Fibroblast of mammary gland (primary cell): ENCODE results near the gene MAGI1.
A peak's percentile ranks its signal among the peaks of the same experiment; 100 is the strongest.

ENCODE experiments used
- DNase-seq: peaks from one replicate; pipeline ENCODE4 v3.0.0-alpha.2; 2010; ENCODE audit warnings: low read depth
- H3K4me3 ChIP-seq: 2 replicates; pipeline ENCODE4 v1.5.1; 2011; ENCODE audit warnings: low read depth, mild to moderate bottlenecking, low read length, moderate library complexity; ENCODE audit not compliant: control insufficient read depth
- TF ChIP-seq, protein P1 (sequence below): conservative IDR thresholded peaks from 2 replicates; pipeline ENCODE4 v1.5.1; 2011; ENCODE audit warnings: low read depth, low read length, inconsistent platforms; ENCODE audit not compliant: control insufficient read depth, insufficient read depth

Gene MAGI1

GRCh38 chr3:65935724-65936123 is 103.0 kb downstream of the MAGI1 start:
- TF ChIP-seq, protein P1, sequence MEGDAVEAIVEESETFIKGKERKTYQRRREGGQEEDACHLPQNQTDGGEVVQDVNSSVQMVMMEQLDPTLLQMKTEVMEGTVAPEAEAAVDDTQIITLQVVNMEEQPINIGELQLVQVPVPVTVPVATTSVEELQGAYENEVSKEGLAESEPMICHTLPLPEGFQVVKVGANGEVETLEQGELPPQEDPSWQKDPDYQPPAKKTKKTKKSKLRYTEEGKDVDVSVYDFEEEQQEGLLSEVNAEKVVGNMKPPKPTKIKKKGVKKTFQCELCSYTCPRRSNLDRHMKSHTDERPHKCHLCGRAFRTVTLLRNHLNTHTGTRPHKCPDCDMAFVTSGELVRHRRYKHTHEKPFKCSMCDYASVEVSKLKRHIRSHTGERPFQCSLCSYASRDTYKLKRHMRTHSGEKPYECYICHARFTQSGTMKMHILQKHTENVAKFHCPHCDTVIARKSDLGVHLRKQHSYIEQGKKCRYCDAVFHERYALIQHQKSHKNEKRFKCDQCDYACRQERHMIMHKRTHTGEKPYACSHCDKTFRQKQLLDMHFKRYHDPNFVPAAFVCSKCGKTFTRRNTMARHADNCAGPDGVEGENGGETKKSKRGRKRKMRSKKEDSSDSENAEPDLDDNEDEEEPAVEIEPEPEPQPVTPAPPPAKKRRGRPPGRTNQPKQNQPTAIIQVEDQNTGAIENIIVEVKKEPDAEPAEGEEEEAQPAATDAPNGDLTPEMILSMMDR, result no peak
- no peak for DNase-seq
- H3K4me3 ChIP-seq, result no peak overlapping the region

- H3K4me3 ChIP-seq, result no peak overlapping the region
- TF ChIP-seq, protein P1, result no peak
- DNase-seq, result no peak
These were observed 108.1 kb downstream of the MAGI1 start for GRCh38 chr3:65930648-65931047.

DNA sequence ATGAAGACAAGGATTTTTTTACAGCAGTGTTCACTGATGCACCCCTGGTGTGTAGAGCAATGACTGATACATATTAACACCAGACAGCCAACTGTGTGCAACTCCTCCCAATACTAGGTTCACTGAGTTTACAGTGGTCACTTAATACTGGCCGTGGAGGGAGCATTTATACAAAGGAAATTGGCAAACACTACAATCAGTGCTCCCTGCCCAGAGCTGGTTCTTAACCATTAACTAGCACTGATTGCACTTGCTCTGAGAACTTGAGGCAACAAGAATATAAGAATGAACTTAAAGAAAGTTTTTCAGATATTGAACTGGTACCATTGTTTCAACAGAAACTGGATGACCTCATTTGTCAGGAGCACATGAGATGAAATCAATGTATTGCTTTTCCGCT is 110.6 kb downstream of the MAGI1 start:
- no peak for DNase-seq
- TF ChIP-seq, protein P1, result no peak
- H3K4me3 ChIP-seq, result no peak overlapping the region

DNA sequence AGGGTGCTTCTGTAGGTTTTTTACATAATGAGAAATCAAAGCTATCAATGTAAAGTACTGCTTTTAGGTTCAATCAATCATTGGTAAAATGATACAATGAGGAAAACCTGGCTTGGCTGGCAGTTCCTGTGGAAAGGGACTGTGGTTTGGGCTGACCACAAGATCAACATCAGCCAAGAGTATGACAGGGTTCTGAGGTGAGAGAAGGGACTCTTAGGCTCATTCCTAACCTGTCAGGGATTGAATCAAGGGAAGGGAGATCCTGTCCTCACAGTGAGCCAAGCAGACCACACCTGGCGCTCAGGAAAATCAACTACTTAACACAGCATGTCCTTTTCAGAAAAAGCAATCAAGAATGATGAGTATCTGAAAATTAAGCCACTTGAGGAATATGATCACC is 111.1 kb downstream of the MAGI1 start:
- DNase-seq, result peak; percentile 24
- TF ChIP-seq, protein P1, result no peak
- H3K4me3 ChIP-seq, result no peak overlapping the region

- DNase-seq, result no peak
- no peak overlapping the region for H3K4me3 ChIP-seq
- TF ChIP-seq, protein P1, result no peak
These were observed 113.3 kb downstream of the MAGI1 start for GRCh38 chr3:65925254-65925954.

DNA sequence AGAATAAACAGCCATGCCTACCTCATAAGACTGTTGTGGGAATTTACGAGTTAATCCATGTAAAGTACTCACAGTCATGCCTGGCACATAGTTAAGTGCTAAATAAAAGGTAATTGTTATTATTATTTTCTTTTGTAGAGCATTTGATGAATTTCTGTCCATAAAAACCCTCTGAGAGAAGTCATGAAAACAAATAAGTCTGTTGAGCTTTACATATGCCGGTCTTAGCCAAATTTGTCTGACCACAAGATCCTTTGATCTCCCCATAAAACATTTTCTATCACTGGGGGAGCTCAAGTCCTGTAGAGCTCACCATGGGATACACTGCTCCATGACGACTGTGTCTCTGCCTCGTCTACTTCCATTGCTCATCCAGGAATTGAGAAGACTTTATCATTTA is 114.0 kb downstream of the MAGI1 start:
- H3K4me3 ChIP-seq, result no peak overlapping the region
- no peak for DNase-seq
- TF ChIP-seq, protein P1, result no peak
